IgD-negative memory B cell (primary cell): ENCODE results near the gene CPA5. TPM values are rescaled to one million over a fixed set of nuclear protein-coding genes. Genes with fewer than 3 reads are reported as not detected.

Source experiments
- H3K27ac Mint-ChIP-seq, 3 donors: one replicate each; pipeline ENCODE4 v1.8.0; 2020 to 2022; ENCODE audit warnings: mild to moderate bottlenecking in 3 of 3, mixed read lengths in 3 of 3, moderate library complexity in 1 of 3
- H3K27me3 Mint-ChIP-seq: one replicate; pipeline ENCODE4 v1.8.0; 2021; ENCODE audit warnings: mixed read lengths
- H3K36me3 Mint-ChIP-seq: one replicate; pipeline ENCODE4 v1.8.0; 2020; ENCODE audit warnings: mild to moderate bottlenecking, mixed read lengths
- H3K4me1 Mint-ChIP-seq, 3 donors: one replicate each; pipeline ENCODE4 v1.8.0; 2020 to 2022; ENCODE audit warnings: mixed read lengths in 3 of 3, mild to moderate bottlenecking in 1 of 3
- H3K4me3 Mint-ChIP-seq, 4 donors: one replicate each; pipeline ENCODE4 v1.8.0; 2020 to 2022; ENCODE audit warnings: mild to moderate bottlenecking in 4 of 4, mixed read lengths in 4 of 4, moderate library complexity in 3 of 4
- H3K9me3 Mint-ChIP-seq, 3 donors: one replicate each; pipeline ENCODE4 v1.8.0; 2020 to 2021; ENCODE audit warnings: mixed read lengths in 3 of 3, mild to moderate bottlenecking in 1 of 3
- polyA plus RNA-seq: library from polyadenylated mRNA; unstranded; fragments of 300-500 nt; fragmentation: Illumina TruSeq; gene quantifications from one replicate; pipeline ENCODE4 v1.2.3, GENCODE V29; 2021

Gene CPA5
- polyA plus RNA-seq, 1 donor from 2014 or later, result not detected

DNA sequence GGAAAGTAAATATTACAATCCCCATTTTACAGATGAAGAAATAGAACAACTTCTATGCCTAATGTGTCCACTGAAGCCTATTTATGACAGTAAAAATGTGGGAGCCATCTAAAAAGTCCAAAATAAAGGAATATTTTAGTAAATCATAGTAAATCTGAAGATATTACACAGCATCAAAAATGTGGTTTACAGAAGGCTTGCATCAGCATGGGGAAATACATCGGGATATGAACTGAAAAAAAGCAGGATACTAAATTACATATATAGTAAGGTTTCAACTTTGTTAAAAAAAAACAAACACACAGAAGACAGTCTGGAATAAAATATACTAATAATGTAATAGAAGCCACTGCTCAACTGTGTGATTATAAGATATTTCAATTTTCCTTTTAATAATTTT lies 56.5 kb downstream of the CPA5 start:
- peaks cover 13% of the 10 kb centered on the region for H3K36me3 Mint-ChIP-seq
- no peaks in the 10 kb centered on the region for H3K4me1 Mint-ChIP-seq
- H3K9me3 Mint-ChIP-seq, result no peaks in the 10 kb centered on the region
- no peaks in the 10 kb centered on the region for H3K27me3 Mint-ChIP-seq
- H3K4me3 Mint-ChIP-seq, result no peak overlapping the region
- no peak overlapping the region for H3K27ac Mint-ChIP-seq

DNA sequence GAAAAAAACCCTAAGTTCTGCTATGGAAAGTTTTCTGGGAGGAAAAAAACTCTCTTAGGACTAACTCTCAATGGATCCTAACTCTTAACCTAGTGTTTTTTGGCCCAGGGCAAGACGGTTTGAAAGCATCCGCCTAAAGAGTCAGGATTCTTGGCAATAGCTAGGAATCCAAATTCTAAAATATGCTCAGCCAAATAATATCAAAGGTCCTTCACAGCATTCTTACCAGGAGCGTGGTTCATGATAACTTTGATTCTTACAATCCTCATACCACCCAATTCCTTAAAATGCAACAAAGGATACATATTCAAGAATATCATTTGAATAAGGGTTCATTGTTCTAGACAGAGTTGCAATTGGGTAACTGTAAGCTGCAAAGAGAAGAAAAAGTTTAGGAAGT lies 57.0 kb downstream of the CPA5 start:
- Mint-ChIP-seq H3K4me3 (no peak overlapping the region), H3K27me3 (no peaks in the 10 kb centered on the region), H3K27ac (no peak overlapping the region), H3K9me3 (no peaks in the 10 kb centered on the region), H3K36me3 (peaks cover 13% of the 10 kb centered on the region), H3K4me1 (no peaks in the 10 kb centered on the region)

DNA sequence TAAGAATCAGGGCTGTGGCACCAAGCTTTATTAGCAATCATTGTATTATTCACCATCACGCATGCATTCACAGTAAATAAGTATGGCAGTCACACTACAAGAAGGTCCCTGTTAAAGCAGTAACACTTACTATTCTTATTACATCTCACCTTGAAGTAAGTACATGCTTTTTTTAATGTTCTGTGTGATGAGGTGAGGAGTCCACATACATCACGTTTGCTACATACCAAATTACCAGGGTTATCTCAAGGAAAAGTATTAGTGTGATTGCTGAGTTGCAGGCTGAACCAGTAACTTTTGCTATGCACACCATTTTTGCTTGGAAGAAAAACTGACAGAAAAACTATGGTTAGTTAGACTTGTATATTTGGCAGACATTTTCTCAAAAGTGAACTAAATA lies 60.4 kb downstream of the CPA5 start:
- Mint-ChIP-seq H3K4me3 (no peak overlapping the region), H3K36me3 (peaks cover 9% of the 10 kb centered on the region), H3K27me3 (no peaks in the 10 kb centered on the region), H3K27ac (no peak overlapping the region), H3K4me1 (no peaks in the 10 kb centered on the region), H3K9me3 (no peaks in the 10 kb centered on the region)

DNA sequence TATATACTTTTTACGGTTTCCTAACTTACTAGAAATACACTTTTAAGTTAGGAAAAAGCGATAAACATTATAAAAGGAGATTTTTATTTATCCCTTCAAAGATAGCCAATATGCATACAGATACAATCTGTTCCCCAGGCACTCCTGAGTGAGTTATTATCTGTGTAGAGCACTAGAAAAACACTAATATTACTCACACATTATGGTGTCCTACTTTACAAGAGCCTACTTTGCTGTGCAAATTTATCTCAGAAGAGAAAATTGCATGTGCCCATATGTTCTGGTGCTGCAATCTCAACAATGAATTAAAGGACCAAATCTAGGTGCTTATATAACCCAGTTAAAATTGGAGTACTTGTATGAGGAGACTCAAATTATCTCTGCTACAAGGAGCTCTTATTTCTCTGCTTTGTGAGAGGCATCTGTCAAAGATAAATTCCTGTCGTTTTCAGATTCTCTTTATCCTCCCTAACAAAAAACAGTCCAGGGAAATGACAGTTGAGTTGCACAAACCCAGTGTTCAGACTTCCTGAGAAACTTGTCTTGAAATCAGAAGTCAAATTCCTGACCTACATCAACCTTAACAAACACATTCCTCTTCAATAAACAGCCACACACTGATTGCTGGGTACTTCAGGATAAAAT lies 64.6 kb downstream of the CPA5 start:
- H3K4me1 Mint-ChIP-seq, result no peaks in the 10 kb centered on the region
- H3K9me3 Mint-ChIP-seq, result no peaks in the 10 kb centered on the region
- H3K36me3 Mint-ChIP-seq, result peaks cover 5% of the 10 kb centered on the region
- H3K27ac Mint-ChIP-seq, result no peak overlapping the region
- H3K27me3 Mint-ChIP-seq, result no peaks in the 10 kb centered on the region
- H3K4me3 Mint-ChIP-seq, result no peak overlapping the region

DNA sequence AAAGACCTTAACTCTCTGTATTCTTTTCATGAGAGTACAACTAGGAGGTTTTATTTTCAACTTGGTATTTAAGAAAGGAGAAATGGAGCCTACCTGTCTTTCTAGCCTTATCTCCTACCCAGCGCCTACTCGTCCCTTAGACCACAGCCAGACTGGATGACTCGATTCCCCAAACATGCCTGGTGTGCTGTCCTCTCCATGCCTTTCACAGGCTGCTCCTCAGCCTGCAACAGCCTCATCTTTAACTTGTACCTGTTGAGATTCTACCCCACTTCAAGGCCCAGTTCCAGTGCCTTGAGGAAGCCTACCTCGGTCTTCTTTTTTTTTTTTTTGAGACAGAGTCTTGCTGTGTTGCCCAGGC lies 65.1 kb downstream of the CPA5 start:
- Mint-ChIP-seq H3K9me3 (no peaks in the 10 kb centered on the region), H3K27me3 (no peaks in the 10 kb centered on the region), H3K36me3 (peaks cover 2% of the 10 kb centered on the region), H3K4me3 (no peak overlapping the region), H3K4me1 (no peaks in the 10 kb centered on the region), H3K27ac (no peak overlapping the region)

DNA sequence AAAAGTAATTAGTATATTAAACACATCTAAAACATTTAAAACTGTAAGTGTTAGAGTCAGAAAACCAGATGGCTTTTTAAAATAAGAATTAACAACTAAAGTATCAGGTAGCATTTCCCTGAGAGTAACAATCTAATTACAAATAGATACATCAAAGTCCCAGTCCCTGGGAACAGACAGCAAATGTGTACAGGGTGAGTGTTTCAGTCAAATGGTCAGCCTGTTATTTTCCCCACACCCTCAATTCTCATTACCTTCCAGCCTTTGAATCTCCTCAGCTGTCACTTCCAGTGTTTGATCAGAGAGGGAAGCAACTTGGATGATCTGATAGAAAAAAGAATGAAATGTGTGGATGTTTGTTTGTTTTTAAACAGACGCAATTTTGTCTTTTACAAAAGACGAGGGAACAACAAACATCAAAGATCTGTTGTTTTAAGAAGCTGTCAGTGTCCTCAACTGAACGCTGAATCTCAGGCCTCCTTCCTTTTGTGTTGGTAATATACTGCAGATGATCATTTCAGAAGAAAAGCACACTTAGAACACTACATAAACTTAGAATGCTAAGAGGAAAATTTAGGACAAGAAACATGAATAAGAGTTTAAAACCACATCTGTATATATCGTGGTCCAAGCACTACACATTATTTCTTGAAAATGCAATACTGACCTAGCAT lies 66.4 kb downstream of the CPA5 start:
- Mint-ChIP-seq H3K4me3 (no peak overlapping the region), H3K27me3 (no peaks in the 10 kb centered on the region), H3K9me3 (no peaks in the 10 kb centered on the region), H3K36me3 (peaks cover 2% of the 10 kb centered on the region), H3K4me1 (peaks cover 0 to 5% (median 0%) of the 10 kb centered on the region in 3 donors), H3K27ac (no peak overlapping the region)

DNA sequence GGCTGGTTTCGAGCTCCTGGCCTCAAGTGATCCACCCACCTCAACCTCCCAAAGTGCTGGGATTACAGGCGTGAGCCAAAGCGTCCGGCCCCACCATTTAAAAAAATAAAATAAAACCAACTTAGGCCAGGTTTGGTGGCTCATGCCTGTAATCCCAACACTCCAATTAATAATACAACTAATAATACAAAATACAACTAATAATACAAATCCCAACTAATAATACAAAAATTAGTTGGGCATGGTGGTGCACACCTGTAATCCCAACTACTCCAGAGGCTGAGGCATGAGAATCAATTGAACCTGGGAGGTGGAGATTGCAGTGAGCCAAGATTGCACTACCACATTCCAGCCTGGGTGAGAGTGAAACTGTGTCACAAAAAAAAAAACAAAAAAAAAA lies 68.6 kb downstream of the CPA5 start:
- peaks cover 0 to 5% (median 0%) of the 10 kb centered on the region in 3 donors for H3K4me1 Mint-ChIP-seq
- no peaks in the 10 kb centered on the region for H3K27me3 Mint-ChIP-seq
- no peaks in the 10 kb centered on the region for H3K9me3 Mint-ChIP-seq
- H3K4me3 Mint-ChIP-seq, result no peak overlapping the region
- peaks cover 2% of the 10 kb centered on the region for H3K36me3 Mint-ChIP-seq
- H3K27ac Mint-ChIP-seq, result peak overlapping the region in 1 of 3 donors; percentile 27

DNA sequence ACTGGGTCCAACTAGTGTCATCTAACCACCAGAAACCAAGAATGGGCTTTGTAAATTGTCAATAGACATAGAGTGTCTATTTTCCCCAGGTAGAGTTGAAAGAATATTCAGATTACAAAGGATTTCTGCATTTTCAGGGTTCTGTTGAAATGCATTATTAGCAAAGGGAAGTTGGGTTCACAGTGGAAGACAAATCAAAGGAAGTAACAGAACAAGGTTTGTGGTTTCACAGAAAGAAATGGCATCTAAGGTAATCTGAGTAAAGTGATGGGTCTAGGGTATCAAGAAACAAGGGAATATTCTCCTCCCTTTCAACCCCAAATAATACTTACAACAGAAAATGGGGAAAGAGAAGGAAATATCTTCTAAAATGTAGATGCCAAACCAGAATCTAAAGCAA lies 70.4 kb downstream of the CPA5 start:
- Mint-ChIP-seq H3K27me3 (no peaks in the 10 kb centered on the region), H3K27ac (no peak overlapping the region), H3K4me3 (no peak overlapping the region), H3K9me3 (no peaks in the 10 kb centered on the region), H3K4me1 (peaks cover 0 to 5% (median 0%) of the 10 kb centered on the region in 3 donors), H3K36me3 (peaks cover 2% of the 10 kb centered on the region)

DNA sequence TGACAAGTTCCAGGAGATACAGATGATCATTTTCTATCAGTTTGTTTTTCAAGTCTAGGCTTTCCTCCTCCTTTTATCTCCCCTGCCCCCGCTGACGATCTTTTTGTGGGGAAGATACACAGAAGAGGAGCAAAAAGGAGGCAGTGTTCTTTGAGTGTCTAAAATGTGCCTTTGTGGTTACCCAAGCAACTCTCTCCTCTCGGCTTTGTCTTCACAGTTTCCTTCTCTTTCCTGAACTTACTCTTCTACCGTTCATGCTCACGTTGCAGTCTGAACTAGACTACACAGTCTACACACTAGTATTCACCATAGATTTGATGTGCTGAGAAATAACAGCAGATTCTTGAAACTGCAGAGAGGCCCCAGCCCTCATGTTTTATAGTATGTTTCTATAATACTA lies 72.6 kb downstream of the CPA5 start:
- Mint-ChIP-seq H3K9me3 (no peaks in the 10 kb centered on the region), H3K36me3 (no peaks in the 10 kb centered on the region), H3K4me3 (no peak overlapping the region), H3K4me1 (peaks cover 0 to 5% (median 0%) of the 10 kb centered on the region in 3 donors), H3K27me3 (no peaks in the 10 kb centered on the region), H3K27ac (no peak overlapping the region)

DNA sequence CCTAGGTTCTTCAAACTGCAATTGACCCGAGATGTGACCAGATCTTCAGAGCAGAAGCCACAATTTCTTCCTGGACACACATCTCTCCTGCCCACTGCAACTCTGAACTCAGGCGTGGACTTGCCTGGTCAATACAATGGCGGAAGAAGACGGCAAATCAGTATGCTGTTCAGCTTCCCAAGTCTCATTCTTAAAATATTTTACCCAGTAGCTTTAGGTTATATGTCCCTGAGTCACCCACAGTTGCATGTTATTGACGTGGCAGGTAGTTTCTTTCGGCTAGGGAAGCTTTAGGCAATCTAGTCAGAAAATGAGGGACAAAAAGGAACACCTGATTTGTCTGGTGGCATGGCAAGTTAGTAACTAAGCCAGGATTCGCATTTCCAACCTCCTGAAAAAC lies 73.7 kb downstream of the CPA5 start:
- no peaks in the 10 kb centered on the region for H3K9me3 Mint-ChIP-seq
- no peaks in the 10 kb centered on the region for H3K27me3 Mint-ChIP-seq
- no peak overlapping the region for H3K27ac Mint-ChIP-seq
- no peak overlapping the region for H3K4me3 Mint-ChIP-seq
- peaks cover 0 to 5% (median 0%) of the 10 kb centered on the region in 3 donors for H3K4me1 Mint-ChIP-seq
- no peaks in the 10 kb centered on the region for H3K36me3 Mint-ChIP-seq

Other genes starting within 250 kb of the CPA5 start
- 39.0 TPM for gene TMEM209, start 139.4 kb upstream of the CPA5 start, polyA plus RNA-seq
- not detected for gene SSMEM1, start 137.0 kb upstream of the CPA5 start, polyA plus RNA-seq
- gene CPA2, start 78.0 kb upstream of the CPA5 start, polyA plus RNA-seq, result not detected
- gene CPA4, start 51.7 kb upstream of the CPA5 start, polyA plus RNA-seq, result not detected
- not detected for gene CPA1, start 35.7 kb downstream of the CPA5 start, polyA plus RNA-seq
- 6.0 TPM for gene CEP41, start 96.2 kb downstream of the CPA5 start, polyA plus RNA-seq
- gene MEST, start 147.3 kb downstream of the CPA5 start, polyA plus RNA-seq, result 5.7 TPM